NCI-H774 (cell line): ENCODE measurements around the gene KLKB1.

Experiments
- DNase-seq: peaks from one replicate; lab custom pipeline; 2025; lab: John Stamatoyannopoulos, UW

KLKB1 gene

DNA sequence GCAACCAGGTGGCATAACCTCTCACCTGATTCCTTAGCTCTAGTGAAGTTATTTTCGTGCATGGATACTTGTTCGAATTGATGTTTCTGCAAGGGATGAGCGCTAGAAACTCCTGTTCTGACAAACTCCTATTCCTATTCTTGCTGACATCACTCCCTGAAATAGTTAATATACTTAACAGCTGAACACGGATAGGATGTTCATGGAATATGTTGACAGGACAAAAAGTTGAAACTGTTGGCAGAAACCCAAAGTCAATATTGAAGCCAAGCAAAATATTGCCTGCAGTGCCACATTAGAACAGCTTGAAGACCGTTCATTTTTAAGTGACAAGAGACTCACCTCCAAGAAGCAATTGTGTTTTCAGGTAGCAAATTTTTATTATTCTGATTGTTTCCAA, at the start of gene KLKB1:
KLKB1 (plus strand) TSS at position 287 of the 400 bp plus-strand sequence. CDS start 689 bp downstream, outside the sequence.
- no peak for DNase-seq

- no peak for DNase-seq
Measured at GRCh38 chr4:186188107-186188506, 39.2 kb upstream of the KLKB1 start.

DNA sequence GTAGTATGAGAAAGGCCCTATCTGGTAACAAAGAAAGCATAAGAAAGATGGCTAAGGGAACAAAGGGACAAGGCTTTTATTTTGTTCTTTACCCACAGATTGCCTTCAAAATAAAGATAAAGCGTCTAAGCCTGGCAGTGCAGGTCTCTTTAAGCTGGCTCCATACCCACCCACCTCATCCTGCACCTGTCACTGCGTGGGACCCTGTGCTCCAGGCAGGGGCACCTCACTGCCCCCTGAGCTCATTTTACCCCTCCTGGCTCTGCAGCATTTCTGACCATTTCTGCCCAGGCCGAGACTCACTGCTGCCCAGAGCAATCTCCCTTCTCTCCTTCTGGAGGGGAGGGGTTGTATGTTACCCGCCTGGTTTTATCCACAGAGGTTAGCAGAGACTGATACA, 37.7 kb upstream of the KLKB1 start:
- DNase-seq: no peak

- DNase-seq: no peak
Measured at GRCh38 chr4:186190581-186191199, 36.6 kb upstream of the KLKB1 start.

GRCh38 chr4:186191200-186192065, 35.9 kb upstream of the KLKB1 start, which contains the start of gene CYP4V2:
CYP4V2 (plus strand) TSS chr4:186191567; CDS start chr4:186191824, 257 bp downstream.
- DNase-seq: no peak

- no peak for DNase-seq
Measured at GRCh38 chr4:186192066-186192612, 35.2 kb upstream of the KLKB1 start.

- no peak for DNase-seq
Measured at GRCh38 chr4:186193851-186194250, 33.5 kb upstream of the KLKB1 start.

DNA sequence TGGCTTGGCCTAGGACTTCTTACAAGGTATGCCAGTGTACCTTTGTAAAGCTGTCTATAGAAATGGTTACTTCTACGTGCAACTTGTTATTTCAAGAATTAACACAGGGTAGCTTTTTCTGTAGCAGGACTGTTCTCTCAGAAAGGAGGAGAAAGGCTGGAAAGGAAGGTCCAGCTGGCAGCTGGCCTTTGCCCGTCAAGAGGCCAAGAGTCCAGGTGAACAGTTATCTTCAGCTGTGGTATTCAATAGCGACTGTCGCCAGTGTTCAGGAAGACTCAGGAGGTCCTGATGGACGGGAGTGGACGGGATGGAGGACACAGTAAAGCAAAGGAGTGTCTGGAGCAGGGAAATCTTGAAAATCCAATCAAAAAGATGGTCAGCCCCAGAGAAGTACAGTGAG, 31.2 kb upstream of the KLKB1 start:
- no peak for DNase-seq

- DNase-seq: no peak
Measured at GRCh38 chr4:186200516-186200915, 26.8 kb upstream of the KLKB1 start.

DNA sequence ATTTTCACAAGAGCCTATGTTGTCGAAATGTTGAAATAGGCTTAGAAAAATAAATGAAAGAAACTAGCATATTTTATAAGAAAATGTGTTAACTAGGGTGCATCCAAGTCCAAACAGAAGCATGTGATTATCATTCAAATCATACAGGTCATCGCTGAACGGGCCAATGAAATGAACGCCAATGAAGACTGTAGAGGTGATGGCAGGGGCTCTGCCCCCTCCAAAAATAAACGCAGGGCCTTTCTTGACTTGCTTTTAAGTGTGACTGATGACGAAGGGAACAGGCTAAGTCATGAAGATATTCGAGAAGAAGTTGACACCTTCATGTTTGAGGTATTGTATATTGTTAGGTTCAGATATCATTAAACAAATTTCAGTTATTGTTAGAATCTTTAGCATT, 26.3 kb upstream of the KLKB1 start:
- no peak for DNase-seq

DNA sequence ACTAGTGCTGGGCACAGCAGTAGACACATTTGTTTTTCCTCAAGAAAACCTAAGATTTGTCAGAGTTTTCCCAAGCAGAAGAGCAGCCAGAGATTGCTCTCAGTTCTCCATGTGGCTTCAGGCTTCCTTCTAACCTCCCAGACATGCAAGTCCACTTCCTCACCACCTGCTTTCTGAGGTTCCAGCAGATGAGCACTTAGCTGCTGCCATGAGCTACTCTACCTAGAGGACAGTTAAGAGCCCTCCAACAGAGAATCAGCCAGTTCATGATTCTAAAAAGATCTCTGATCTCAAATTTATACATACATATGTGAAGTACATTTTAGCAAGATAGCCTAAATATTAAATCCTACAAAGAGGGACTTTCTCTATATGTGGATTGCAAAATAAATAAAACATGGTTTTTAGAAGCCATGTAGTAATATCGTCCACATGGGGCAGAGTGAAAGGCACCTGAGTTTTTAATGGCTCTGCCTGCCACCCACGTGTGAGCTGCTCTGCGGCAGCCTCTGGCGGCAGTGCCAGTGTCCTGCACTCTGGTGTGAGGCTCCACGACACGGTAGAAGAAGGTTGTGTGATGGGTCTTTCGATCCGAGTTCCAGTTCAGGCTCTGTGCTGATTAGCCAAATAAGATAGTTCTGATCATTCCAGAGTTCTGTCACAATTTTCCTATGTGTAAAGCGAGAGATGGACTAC, 25.6 kb upstream of the KLKB1 start:
- DNase-seq: no peak

DNA sequence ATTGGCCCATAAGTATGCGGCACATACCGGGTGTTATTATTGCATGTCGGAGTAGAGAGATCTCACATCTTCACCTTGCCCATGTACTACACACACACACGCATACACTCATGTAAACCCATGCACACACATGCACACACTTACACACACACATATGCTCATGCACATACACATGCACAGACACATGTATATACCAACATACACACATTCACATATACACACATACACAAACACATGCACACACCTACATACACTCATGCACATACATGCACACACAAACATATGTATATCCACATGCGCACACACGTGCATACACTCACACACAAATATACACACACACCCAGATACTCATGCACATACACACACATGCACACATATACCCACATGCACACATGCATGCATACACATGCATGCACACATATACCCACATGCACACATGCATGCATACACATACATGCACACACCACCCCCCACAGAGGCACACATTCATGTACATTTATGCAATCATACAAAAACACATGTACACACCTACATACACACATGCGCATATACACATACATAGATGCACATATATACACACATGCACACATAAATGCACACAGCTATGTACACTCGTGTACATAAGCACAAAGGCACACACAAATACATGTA, 24.7 kb upstream of the KLKB1 start:
- no peak for DNase-seq

- no peak for DNase-seq
Measured at GRCh38 chr4:186203406-186203805, 23.9 kb upstream of the KLKB1 start.

- no peak for DNase-seq
Measured at GRCh38 chr4:186204103-186204559, 23.2 kb upstream of the KLKB1 start.

DNA sequence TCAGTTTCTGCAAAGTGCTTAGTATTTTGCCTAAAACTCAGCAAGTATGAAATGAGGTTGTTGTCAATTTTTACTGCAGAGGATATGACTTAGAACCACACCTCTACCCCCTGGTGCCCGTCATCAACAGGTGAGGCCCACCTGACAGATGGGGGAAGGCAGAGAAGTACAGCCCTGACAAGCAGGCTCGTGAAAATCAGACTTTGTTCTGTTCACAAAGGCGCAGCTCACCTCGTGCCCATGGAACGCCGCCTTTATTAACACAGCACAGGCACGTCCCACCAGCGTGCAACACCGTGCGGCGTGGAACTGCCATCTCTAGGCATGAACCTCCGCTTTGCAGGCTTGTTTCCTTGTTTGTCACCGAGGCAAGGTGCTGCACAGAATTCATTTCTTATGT, 22.6 kb upstream of the KLKB1 start:
- DNase-seq: no peak

DNA sequence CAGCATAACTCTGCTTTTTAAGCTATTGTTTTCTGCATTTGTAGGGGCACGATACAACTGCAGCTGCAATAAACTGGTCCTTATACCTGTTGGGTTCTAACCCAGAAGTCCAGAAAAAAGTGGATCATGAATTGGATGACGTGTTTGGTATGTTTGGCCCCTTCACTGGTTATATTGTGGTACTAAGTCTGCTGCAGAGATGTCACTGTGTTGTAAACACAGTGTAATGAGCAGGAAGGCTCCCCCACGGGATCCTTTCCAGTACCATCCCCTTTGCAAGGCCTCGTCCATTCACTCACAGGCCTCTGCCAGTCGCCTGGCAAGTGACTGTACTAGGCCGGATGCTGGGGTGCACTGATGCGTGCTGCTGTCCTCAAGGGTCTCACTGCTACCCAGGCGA, 22.2 kb upstream of the KLKB1 start:
- no peak for DNase-seq

DNA sequence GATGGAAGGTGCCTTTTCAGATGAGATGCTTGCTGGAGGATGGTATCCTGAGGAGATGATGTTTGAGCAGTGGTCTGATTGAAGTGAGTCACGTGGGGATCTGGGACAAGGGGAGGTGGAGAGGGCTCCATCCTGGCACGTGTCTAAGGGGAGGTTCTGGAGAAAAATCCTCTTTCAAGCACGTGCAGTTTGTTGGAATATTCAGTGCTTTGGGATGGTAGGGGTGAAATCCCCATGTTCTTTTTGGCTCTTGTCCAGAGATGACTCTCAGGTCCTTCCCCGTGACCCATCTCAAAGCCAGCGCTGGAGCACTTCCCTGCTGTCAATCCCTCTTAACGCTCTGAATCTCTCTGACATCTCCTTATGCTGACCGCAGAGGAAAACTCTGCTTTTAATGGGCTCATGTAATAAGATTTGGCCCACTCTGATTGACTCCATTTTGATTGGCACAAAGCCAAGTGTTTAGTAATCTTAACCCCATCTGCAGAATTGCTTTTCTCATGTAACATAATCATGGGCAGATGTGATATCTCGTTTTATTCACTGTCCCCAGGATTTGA, 10.8 kb upstream of the KLKB1 start:
- DNase-seq: no peak

DNA sequence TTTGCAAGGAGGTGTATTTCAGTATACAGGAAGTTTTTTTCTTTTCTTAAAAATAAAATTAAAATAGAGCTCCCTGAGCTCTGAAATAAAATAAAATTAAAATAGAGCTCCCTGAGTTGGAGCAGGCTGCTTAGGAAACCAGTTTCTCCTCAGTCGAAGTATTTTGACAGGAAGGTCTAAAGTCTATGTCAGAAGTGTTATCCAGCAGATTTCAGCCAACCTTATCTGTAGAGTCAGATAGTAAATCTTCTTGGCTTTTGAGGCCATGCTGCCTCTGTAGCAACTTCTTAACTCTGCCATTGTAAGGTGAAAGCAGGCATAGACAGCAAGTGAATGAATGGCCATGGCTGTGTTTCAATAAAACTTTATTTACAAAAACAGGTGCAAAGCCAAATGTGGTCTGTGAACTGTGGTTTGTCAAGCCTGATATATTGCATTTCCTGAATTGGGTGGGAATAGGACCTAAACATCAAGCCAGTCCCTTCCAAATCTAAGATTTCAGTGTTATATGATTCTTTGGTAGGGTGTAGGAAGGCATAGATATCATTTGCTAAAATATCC, 9.5 kb upstream of the KLKB1 start:
- no peak for DNase-seq

DNA sequence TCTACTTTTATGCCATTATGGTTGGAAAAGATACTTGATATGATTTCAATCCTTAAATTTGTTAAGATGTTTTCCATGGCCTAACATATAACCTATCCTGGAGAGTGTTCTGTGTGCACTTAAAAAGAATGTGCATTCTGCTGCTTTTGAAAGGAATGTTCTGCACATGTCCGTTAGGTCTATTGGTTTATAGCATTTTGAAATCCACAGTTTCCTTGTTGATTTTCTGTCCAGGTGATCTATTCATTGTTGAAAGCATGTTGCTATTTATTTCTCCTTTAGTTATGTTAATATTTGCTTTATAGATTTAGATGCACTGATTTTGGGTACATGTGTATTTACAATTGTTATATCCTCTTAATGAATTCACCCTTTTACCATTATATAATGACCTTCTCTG, 5.7 kb upstream of the KLKB1 start:
- no peak for DNase-seq

- DNase-seq: no peak
Measured at GRCh38 chr4:186225848-186226247, 1.5 kb upstream of the KLKB1 start.

GRCh38 chr4:186226521-186227189, 652 bp upstream of the KLKB1 start:
- no peak for DNase-seq
